AG10803 (cell line): ENCODE results near the gene CCDC85B.

Experiments used
- DNase-seq: peaks from one replicate; pipeline ENCODE4 v3.0.0; 2010; ENCODE audit warnings: low read depth
- H3K4me3 ChIP-seq: 2 replicates; pipeline ENCODE4 v1.5.1; 2011; ENCODE audit warnings: mild to moderate bottlenecking, low read length, control low read depth
- TF ChIP-seq, protein P1 (sequence below): conservative IDR thresholded peaks from 2 replicates; pipeline ENCODE4 v1.5.1; 2011; ENCODE audit warnings: mild to moderate bottlenecking, low read length, control low read depth, inconsistent platforms

The CCDC85B gene

DNA sequence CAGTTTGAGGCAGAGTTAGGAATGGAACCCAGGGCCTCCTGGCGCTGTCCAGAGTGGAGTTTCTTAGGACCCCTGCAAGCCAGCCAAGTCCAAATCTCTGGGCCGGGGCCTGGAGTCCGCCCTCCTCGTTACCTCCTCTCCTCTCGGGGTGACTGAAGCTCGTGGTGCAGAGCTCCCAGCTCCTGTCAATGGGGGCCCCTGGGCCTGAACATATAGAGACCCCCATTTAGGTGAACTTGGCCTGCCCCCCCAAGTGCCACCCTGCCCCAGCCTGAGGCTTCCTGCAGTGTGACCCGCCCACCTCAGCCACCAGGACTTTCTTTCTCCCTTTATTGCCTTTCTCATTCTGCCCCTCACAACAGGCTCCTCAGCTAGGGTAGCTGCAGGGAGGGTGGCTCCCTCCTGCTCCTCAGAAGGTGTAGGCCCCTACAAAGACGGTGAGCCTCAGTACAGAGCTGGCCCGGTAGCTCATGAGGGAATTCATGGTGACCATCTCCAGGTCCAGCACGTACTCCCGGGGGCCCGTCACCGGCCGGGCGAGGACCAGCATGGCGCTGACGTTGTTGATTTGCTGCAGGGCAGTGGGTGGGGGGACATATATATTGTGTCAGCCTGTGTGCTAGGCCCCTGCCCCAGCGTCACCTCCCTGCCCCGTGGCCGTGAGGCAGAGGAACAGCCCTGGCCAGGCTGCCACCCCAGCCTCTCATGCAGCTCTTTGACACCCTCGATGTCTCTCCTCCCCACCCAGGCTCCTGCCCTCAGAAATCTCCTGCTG lies 23.8 kb upstream of the CCDC85B start:
- H3K4me3 ChIP-seq: no peak overlapping the region
- TF ChIP-seq, protein P1, sequence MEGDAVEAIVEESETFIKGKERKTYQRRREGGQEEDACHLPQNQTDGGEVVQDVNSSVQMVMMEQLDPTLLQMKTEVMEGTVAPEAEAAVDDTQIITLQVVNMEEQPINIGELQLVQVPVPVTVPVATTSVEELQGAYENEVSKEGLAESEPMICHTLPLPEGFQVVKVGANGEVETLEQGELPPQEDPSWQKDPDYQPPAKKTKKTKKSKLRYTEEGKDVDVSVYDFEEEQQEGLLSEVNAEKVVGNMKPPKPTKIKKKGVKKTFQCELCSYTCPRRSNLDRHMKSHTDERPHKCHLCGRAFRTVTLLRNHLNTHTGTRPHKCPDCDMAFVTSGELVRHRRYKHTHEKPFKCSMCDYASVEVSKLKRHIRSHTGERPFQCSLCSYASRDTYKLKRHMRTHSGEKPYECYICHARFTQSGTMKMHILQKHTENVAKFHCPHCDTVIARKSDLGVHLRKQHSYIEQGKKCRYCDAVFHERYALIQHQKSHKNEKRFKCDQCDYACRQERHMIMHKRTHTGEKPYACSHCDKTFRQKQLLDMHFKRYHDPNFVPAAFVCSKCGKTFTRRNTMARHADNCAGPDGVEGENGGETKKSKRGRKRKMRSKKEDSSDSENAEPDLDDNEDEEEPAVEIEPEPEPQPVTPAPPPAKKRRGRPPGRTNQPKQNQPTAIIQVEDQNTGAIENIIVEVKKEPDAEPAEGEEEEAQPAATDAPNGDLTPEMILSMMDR: no peak
- DNase-seq: no peak

DNA sequence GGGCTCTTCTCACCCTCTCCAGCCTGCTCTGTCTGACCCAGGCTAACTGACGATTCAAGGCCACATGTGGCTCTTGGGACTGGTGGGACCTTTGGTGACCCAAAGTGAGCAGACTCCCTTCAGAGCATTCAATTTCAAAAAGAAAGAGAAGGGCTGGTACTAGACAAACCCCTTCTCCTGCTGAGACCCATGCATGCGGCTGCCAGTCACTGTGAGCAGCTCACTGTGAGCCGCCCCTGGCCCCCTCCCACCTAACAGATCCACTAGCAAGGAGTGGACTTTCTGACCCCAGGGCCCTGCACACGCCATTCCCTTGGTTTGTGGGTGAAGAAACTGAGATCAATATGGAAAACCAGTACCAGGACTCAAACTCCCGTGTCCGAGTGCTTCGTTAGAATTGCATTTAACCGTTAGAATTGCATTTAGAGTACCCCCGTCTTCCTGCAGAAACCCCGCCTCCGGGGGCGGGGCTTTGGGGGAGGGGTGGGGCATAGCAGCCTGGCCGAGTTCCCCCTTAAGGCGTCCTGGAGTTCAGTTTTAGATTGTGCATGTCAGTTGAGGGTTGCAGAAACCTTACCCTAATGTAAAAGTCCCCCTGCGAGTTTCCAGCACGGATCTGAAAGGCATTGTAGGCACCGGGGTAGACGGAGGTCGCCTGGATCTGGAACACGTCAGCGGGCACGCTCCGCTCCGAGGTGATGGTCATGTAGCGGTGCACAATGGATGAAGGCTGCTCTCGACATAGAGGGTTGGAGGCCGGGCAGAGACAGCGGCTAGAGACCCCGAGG lies 23.0 kb upstream of the CCDC85B start:
- TF ChIP-seq, protein P1: no peak
- DNase-seq: no peak
- H3K4me3 ChIP-seq: no peak overlapping the region

DNA sequence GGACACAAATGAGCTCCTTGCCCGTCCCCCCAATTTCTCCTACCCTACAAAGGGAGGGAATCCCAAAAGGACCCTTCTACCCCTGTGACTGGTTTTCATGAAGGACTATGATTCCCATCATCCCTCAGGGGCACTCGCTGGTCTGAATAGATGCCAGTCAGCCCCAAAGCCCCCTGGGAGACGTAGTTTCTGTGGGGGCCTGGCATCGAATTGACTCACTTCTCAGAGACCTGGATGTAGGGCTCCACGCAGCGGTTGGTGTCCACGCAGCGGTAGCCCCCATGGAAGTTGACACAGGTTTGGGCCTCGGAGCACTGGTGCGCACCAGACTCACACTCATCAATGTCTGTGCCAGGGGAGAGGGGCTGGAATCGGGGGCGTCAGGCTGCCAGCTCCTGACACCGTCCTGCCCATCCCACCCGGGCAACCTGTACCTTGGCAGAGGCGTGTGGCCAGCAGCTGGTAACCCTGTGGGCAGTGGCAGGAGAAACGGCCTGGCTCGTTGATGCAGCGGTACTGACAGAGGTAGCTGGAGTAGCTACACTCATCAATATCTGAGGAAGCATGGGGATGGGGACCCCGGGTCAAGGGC lies 22.3 kb upstream of the CCDC85B start:
- no peak for DNase-seq
- H3K4me3 ChIP-seq: no peak overlapping the region
- TF ChIP-seq, protein P1: no peak

DNA sequence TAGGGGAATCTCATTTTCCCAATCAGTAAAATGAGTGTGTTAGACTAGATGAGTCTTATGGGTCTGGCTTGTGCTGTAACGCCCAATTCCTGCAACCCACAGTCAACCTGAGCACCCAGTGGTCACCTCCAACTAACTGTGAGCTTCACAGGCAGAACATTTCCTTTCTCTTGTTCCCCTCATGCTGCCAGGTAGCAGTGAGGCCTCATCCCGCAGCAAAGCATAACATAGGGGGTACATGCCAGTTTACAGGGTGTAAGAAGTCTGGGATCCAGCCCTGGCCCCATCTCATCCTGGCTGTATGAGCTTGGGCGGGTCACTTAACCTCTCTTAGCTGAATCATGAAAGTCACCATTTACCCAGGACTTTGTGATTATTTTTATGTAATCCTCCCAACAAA lies 21.6 kb upstream of the CCDC85B start:
- H3K4me3 ChIP-seq: no peak overlapping the region
- TF ChIP-seq, protein P1: no peak
- DNase-seq: no peak

DNA sequence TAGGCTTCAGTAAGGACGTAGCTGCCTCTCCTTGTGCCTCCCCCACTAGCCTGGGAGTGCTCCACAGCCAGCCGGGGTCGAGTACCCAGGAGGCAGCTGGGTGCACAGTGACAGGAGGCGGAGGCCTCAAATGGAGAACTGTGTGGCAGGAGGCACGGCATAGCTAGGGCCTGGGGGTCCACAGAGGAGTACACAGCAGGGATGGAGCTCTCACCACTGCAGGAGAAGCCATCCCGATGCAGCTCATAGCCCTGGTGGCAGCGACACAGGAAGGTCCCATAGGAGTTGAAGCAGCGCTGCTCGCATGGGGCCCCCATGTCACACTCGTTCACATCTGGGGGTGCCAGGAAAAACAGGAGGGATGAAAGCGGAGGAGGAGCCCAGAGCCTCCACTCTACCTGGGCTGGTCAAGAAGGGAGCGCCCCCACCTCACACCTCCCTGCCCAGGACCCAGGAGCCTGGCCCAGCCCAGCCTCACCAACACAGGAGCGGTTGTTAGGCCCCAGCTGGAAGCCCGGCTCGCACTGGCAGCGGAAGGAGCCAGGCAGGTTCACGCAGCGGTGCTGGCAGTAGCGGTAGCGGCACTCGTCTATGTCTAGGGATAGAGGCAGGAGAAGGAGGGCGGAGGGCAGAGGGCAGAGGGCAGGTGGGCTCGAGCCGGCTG lies 20.7 kb upstream of the CCDC85B start:
- H3K4me3 ChIP-seq: no peak overlapping the region
- TF ChIP-seq, protein P1: no peak
- no peak for DNase-seq

DNA sequence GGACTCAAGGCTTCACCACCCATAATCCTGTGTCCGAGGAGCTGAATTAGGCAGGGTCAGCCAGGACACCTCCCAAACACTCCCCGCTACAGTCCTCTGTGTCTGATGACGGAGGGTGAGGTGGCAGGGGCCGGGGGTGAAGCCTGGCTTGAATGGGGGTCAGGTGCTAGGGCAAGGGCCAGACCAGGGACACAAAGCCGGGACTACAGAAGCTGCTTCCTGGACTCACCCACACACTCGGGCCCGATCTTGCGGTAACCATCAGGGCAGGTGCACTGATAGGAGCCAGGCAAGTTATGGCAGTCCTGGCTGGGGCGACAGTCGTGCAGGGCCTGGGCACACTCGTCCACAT lies 20.2 kb upstream of the CCDC85B start:
- peak overlapping the region; percentile 9; the same call in 1 of the 2 replicates for H3K4me3 ChIP-seq
- no peak for DNase-seq
- TF ChIP-seq, protein P1: no peak
